ENCODE results near the gene TFG.

TFG gene

GRCh38 chr3:100781301-100781700 is 72.0 kb downstream of the TFG start:
- Histone ChIP-seq H3F3A (ENCODE audit: insufficient read depth, low read length) (no peaks in the 10 kb centered on the region), H3K9ac (ENCODE audit: low read length) (no peak overlapping the region), H3K36me3 (replicated peaks; ENCODE audit: insufficient read depth, low read length) (no peaks in the 10 kb centered on the region), H3K9me2 (replicated peaks; ENCODE audit: insufficient read depth, low read length) (no peaks in the 10 kb centered on the region), H3K9me3 (replicated peaks; ENCODE audit: insufficient read depth, low read length) (no peaks in the 10 kb centered on the region), H3K4me3 (ENCODE audit: low read length) (no peak overlapping the region), H3K4me2 (ENCODE audit: low read depth, low read length) (no peak overlapping the region), H2AFZ (ENCODE audit: low read length) (no peak overlapping the region), H4K20me1 (ENCODE audit: insufficient read depth, low read length) (no peaks in the 10 kb centered on the region), H3K27me3 (replicated peaks; ENCODE audit: insufficient read depth, low read length) (no peaks in the 10 kb centered on the region), H3K4me1 (ENCODE audit: low read length) (no peaks in the 10 kb centered on the region), H3K27ac (ENCODE audit: low read length) (no peak overlapping the region), H3K79me2 (ENCODE audit: low read length) (no peaks in the 10 kb centered on the region)
- TF ChIP-seq CTCF (IDR thresholded peaks at IDR 0.05; ENCODE audit: low read length) (no peak), EZH2phosphoT487 (IDR thresholded peaks at IDR 0.05; ENCODE audit: low read length) (no peak), EZH2 (optimal IDR thresholded peaks at IDR 0.05; ENCODE audit: low read depth, low read length) (no peak)
- DNase-seq = no peak

GRCh38 chr3:100782348-100782747 is 73.1 kb downstream of the TFG start:
- Histone ChIP-seq H3K36me3 (replicated peaks; ENCODE audit: insufficient read depth, low read length) (no peaks in the 10 kb centered on the region), H3F3A (ENCODE audit: insufficient read depth, low read length) (no peaks in the 10 kb centered on the region), H3K27ac (ENCODE audit: low read length) (no peak overlapping the region), H3K4me3 (ENCODE audit: low read length) (no peak overlapping the region), H3K9me3 (replicated peaks; ENCODE audit: insufficient read depth, low read length) (no peaks in the 10 kb centered on the region), H3K4me2 (ENCODE audit: low read depth, low read length) (no peak overlapping the region), H3K27me3 (replicated peaks; ENCODE audit: insufficient read depth, low read length) (no peaks in the 10 kb centered on the region), H3K9me2 (replicated peaks; ENCODE audit: insufficient read depth, low read length) (no peaks in the 10 kb centered on the region), H3K4me1 (ENCODE audit: low read length) (peaks cover 5% of the 10 kb centered on the region), H3K79me2 (ENCODE audit: low read length) (no peaks in the 10 kb centered on the region), H2AFZ (ENCODE audit: low read length) (no peak overlapping the region), H3K9ac (ENCODE audit: low read length) (no peak overlapping the region), H4K20me1 (ENCODE audit: insufficient read depth, low read length) (no peaks in the 10 kb centered on the region)
- no peak for TF ChIP-seq EZH2phosphoT487 (IDR thresholded peaks at IDR 0.05; ENCODE audit: low read length)
- no peak for DNase-seq

- H3K4me3 ChIP-seq (ENCODE audit: low read length) = no peak overlapping the region
- no peaks in the 10 kb centered on the region for H4K20me1 ChIP-seq (ENCODE audit: insufficient read depth, low read length)
- H3K9ac ChIP-seq (ENCODE audit: low read length) = no peak overlapping the region
- H2AFZ ChIP-seq (ENCODE audit: low read length) = no peak overlapping the region
- no peaks in the 10 kb centered on the region for H3K9me2 ChIP-seq (replicated peaks; ENCODE audit: insufficient read depth, low read length)
- H3K4me2 ChIP-seq (ENCODE audit: low read depth, low read length) = no peak overlapping the region
- H3K79me2 ChIP-seq (ENCODE audit: low read length) = no peaks in the 10 kb centered on the region
- no peak overlapping the region for H3K27ac ChIP-seq (ENCODE audit: low read length)
- no peaks in the 10 kb centered on the region for H3F3A ChIP-seq (ENCODE audit: insufficient read depth, low read length)
- H3K9me3 ChIP-seq (replicated peaks; ENCODE audit: insufficient read depth, low read length) = no peaks in the 10 kb centered on the region
- TF ChIP-seq CTCF (IDR thresholded peaks at IDR 0.05; ENCODE audit: low read length) (no peak), EZH2 (optimal IDR thresholded peaks at IDR 0.05; ENCODE audit: low read depth, low read length) (no peak), EZH2phosphoT487 (IDR thresholded peaks at IDR 0.05; ENCODE audit: low read length) (no peak)
- H3K36me3 ChIP-seq (replicated peaks; ENCODE audit: insufficient read depth, low read length) = no peaks in the 10 kb centered on the region
- no peak for DNase-seq
- peaks cover 10% of the 10 kb centered on the region for H3K4me1 ChIP-seq (ENCODE audit: low read length)
- no peaks in the 10 kb centered on the region for H3K27me3 ChIP-seq (replicated peaks; ENCODE audit: insufficient read depth, low read length)
Measured at GRCh38 chr3:100782906-100783305, 73.6 kb downstream of the TFG start.

- no peaks in the 10 kb centered on the region for H3K79me2 ChIP-seq (ENCODE audit: low read length)
- no peak overlapping the region for H3K4me2 ChIP-seq (ENCODE audit: low read depth, low read length)
- no peaks in the 10 kb centered on the region for H3K27me3 ChIP-seq (replicated peaks; ENCODE audit: insufficient read depth, low read length)
- no peaks in the 10 kb centered on the region for H3F3A ChIP-seq (ENCODE audit: insufficient read depth, low read length)
- TF ChIP-seq EZH2 (optimal IDR thresholded peaks at IDR 0.05; ENCODE audit: low read depth, low read length) (no peak), CTCF (IDR thresholded peaks at IDR 0.05; ENCODE audit: low read length) (no peak), EZH2phosphoT487 (IDR thresholded peaks at IDR 0.05; ENCODE audit: low read length) (no peak)
- H3K9ac ChIP-seq (ENCODE audit: low read length) = no peak overlapping the region
- no peak overlapping the region for H2AFZ ChIP-seq (ENCODE audit: low read length)
- no peak overlapping the region for H3K27ac ChIP-seq (ENCODE audit: low read length)
- H3K4me3 ChIP-seq (ENCODE audit: low read length) = no peak overlapping the region
- no peaks in the 10 kb centered on the region for H4K20me1 ChIP-seq (ENCODE audit: insufficient read depth, low read length)
- DNase-seq = no peak
- no peaks in the 10 kb centered on the region for H3K9me2 ChIP-seq (replicated peaks; ENCODE audit: insufficient read depth, low read length)
- peaks cover 16% of the 10 kb centered on the region for H3K4me1 ChIP-seq (ENCODE audit: low read length)
- no peaks in the 10 kb centered on the region for H3K36me3 ChIP-seq (replicated peaks; ENCODE audit: insufficient read depth, low read length)
- no peaks in the 10 kb centered on the region for H3K9me3 ChIP-seq (replicated peaks; ENCODE audit: insufficient read depth, low read length)
Measured at GRCh38 chr3:100783619-100784018, 74.3 kb downstream of the TFG start.

Data from MM.1S (cell line).